GM10847 (cell line): Measurements from ENCODE around the gene MAP3K13.

Experiments used
- POLR2A ChIP-seq: IDR thresholded peaks from 2 replicates; pipeline ENCODE4 v1.6.1; 2011; ENCODE audit not compliant: insufficient read length; ENCODE audit errors: extremely low read depth

Gene MAP3K13, protein sequence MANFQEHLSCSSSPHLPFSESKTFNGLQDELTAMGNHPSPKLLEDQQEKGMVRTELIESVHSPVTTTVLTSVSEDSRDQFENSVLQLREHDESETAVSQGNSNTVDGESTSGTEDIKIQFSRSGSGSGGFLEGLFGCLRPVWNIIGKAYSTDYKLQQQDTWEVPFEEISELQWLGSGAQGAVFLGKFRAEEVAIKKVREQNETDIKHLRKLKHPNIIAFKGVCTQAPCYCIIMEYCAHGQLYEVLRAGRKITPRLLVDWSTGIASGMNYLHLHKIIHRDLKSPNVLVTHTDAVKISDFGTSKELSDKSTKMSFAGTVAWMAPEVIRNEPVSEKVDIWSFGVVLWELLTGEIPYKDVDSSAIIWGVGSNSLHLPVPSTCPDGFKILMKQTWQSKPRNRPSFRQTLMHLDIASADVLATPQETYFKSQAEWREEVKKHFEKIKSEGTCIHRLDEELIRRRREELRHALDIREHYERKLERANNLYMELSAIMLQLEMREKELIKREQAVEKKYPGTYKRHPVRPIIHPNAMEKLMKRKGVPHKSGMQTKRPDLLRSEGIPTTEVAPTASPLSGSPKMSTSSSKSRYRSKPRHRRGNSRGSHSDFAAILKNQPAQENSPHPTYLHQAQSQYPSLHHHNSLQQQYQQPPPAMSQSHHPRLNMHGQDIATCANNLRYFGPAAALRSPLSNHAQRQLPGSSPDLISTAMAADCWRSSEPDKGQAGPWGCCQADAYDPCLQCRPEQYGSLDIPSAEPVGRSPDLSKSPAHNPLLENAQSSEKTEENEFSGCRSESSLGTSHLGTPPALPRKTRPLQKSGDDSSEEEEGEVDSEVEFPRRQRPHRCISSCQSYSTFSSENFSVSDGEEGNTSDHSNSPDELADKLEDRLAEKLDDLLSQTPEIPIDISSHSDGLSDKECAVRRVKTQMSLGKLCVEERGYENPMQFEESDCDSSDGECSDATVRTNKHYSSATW

DNA sequence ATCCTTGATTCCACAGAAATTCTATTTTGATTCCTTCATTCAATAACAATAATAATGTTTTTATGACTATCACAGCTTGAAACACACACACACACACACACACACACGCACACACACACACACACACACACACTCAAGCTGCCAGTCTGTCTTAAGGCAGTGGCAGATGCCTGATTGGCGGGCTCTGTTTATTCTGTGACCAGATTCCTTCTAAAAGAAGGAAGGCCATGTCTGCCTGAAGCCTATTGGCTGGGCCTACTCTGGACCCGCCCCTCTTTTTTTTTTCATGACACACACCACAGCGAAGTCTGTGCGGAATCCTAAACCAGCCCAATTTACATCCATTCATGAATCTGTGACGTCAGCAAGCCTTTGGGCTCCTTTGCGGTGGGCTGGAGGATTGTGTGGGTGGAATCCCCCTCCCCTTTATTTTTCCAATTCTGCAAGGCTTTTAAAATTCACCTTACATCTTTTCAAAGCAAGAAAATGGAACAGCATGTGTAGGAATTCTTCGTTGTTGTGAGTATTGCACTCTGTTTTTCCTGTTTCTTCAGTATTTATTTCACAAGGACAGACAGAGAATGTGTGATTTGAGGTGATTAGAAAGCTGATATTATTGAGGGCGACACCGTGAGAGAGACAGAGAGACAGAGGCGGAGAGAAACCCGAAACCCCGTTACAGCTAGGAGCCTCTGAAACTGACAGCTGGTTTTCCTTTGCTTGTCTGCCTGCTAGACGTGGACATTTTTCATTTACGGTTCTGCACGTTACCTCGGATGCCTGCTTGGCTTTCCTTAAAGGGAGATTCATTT, at the start of gene MAP3K13:
TSS of gene MAP3K13 (plus strand) at position 287 of the 812 bp plus-strand sequence. CDS start 65,446 bp downstream, outside the sequence.
- no peak for TF ChIP-seq POLR2A

DNA sequence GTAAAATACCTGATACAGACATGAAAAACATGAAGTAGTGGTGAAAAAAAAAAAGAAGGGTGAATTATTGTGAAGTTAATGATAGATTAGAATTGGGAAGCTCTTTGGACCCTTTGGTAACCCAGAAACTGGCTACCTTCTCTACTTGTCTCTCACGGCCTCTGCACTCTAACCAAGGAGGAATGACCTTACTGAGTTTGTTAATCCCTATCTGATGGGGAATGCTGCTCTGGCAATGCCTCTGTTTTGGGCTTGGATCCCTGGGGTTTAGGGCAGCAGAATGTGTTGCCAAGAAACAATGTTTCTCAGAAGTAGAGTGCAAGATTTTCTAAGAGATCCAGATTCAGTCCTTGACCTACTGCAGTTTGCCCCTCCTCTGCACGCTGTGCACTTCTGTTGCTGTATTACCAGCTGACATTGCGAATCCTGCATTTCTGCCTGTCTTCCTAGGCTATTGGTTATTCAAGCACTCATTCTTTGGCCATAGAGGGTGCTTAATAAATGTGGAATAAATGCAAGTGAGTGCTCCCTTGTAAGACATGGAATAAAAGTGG, 49.2 kb upstream of the MAP3K13 start:
- TF ChIP-seq POLR2A = no peak

DNA sequence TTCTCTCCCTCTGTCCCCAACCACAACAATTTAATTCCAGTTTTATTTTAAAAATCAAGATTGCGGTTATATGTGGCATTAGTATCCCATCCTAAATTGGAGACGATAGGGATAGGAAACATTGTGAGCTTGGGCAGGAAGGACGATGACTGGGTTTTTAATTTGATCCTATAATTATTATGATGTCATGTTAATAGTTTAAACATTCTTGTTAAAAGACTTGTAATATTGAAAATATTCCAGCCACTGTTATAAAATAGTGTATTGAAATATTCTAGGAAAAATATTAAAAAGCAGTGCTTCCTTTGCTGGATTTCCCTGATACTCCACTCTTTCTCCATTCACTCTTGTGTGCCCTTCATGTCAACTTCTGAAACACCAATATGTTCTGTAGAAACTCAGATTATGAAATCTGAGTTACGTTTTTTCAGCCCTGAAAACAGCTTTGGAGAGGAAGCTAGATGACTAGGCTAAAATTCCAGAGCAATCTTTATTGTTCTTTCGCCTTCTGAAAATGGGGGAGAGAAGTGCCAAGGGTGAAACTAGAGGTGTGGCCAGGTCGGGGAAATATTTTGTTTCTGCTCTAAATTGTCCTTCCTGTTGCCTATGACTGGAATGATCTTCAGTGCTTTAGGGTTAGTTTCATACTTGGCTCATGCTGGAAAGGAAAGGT, 46.1 kb upstream of the MAP3K13 start:
- no peak for TF ChIP-seq POLR2A

DNA sequence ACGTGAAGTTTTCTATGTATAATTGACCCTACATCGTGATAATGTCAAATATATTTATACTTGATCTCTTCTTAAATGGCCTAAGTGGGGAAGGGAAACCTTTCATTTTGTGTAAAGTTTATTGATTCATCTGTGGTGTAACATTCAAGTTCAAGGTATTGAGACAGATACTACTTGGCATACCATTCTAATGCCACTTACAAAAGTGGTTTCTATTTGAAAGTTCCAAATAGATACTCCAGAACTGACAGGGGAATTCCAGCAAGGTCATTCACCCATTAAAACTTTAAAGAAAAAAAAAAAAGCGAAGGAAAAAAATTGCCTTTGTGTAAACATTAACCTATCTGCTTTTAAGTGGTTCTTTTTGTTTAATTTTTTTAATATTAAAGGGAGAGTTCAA, 45.3 kb upstream of the MAP3K13 start:
- no peak for TF ChIP-seq POLR2A

DNA sequence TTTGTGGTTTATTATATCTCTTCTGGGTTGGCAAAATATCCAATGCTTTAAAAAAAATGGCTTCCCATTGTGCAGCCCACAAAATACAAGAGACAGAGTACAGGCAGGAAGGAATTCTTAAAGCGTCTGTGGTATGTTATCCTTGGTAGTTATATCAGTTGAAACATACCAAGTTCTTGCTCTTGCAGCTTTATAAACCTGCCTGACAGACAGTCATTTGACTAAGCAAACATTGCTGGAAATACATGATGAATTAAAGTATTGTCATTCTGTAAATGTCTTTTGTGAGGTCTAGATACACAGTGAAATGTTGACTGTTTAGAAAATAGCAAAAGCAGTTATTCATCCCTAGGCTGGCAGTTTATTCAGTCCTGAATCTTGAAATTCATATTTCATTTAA, 44.8 kb upstream of the MAP3K13 start:
- TF ChIP-seq POLR2A = no peak

DNA sequence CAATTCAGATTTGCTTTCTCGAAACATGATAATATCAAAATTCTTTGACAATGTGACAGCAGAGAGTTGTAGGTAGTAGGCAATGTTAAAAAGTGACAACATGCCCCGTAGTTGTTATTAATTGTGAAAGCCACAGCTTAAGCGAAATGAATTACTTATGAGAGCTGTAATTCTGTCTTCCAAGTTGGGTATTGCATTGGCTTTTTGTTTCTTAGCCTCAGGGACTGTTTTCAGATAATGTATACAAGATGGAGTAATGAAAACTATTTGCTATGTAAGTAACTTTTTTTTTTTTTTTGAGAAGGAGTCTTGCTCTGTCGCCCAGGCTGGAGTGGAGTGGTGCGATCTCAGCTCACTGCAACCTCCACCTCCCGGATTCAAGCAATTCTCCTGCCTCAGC, 43.1 kb upstream of the MAP3K13 start:
- TF ChIP-seq POLR2A = no peak

DNA sequence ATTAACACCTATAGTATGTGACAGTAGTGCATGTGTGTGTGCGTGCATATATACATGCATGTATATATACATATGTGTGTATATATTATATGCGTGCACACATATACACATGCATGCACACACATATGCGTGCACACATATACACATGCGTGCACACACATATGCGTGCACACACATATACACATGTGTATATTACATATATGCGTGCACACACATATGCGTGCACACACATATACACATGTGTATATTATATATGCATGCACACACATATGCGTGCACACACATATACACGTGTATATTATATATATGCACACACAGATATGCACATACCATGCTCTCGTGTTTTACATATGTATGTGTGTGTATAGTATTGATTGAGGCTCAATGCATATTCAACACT, 42.0 kb upstream of the MAP3K13 start:
- TF ChIP-seq POLR2A = no peak

DNA sequence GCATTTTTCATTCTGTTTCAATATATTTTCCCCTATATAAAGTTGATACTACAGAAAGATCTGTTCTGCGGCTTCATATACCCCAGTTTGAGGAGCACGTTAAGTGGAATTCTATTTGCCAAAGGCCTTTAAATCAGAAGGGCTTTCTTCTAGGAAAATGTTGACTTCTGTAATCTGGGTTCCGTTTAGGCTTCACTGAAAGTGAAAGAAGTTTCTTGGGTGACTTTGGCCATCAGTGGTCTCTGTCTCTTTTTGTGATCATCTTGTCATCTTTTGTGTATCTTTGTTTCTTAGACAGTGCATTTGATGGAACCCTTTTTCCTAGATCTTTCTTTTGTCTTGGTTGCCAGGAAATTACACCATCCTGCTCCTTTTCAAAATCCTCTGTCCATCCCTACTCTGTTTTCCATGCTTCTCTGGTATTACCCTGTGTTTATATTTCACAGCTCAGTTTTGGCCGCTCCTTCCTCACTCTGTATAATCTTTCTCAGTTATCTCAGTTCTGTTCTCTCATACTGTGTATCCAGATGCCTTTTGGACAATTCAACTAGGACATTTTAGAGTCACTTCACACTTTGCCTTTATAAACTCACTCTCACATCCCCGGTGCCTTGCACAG, 40.7 kb upstream of the MAP3K13 start:
- TF ChIP-seq POLR2A = no peak

DNA sequence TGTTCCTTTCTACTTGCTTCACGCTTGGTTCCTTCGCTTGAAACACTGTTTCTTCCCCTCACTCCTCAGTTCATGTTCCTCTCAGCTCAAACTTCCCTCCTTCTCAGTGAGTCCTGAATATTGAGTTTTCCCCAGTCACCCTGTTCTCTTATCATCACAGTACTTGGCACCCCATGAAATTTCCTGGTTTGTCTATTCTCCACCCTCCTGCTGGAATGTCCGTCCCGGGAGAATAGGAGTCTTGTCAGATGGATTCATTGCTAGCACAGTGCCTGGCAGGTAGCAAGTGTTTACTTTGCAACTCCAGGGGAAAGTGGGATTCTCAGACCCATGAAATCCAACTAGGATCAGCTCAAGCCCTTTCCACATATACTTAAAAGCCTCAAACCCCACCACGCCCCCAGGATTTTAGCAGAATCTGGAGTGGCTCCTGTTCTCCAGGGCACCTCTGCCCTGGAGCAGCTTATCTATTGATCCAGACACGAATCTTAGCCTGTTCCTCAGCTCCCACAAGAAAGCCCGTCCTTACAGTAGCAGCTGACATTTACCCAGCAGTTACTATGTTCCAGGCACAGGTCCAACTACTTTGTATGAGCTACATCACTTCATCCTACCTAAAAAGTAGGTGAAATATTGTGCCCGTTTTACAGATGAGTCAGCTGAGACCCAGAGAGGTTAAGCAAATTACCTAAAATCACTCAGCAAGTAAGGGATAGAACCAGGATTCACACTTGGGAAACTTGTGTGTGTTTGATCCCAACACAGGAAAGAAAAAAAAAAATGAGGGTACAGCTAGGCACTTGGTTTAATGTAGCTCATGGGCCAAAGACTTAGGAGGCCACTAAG, 36.8 kb upstream of the MAP3K13 start:
- no peak for TF ChIP-seq POLR2A

DNA sequence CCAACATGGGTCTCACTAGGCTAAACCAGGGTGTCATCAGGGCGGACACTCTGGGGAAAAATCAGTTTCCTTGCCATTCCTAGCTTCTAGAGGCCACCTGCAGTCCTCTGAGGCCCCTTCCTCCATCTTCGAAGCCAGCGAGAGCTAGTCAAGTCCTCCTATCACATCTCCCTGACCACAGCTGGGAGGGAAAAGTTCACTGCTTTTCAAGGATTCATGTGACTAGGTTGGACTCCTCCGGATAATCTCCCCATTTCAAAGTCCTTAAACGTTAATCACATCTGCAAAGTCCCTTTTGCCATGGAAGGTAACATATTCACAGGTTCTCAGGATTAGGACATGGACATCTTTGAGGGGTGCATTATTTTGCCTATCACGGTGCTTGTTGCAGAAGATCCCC, 35.9 kb upstream of the MAP3K13 start:
- no peak for TF ChIP-seq POLR2A

DNA sequence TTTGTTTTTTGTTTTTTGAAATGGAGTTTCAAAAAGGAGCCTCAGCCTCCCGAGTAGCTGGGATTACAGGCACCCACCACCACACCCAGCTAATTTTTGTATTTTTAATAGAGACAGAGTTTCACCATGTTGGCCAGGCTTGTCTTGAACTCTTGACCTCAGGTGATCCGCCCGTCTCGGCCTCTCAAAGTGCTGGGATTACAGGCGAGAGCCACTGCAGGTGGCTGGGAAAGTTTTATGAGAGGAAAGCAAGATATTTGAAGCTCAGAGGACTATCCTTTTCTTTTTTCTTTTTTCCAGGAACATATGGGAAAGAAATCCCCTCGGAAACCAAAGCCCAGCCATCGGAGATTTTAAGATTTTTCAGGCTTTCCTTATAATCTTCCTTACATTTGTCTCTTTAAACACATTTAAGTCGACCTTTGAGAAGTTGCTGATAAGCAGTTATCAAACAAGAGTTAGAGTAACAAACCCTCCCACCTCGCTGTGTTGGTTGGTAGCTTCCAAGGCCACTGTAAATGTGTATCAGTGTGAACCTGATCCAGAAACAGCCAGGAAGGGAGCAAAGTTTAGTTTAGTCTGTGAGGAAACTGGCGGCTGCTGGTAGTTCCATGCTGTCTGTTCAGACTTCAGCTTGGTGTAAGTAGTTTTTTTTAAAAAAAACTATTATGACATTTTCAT, 34.5 kb upstream of the MAP3K13 start:
- no peak for TF ChIP-seq POLR2A

DNA sequence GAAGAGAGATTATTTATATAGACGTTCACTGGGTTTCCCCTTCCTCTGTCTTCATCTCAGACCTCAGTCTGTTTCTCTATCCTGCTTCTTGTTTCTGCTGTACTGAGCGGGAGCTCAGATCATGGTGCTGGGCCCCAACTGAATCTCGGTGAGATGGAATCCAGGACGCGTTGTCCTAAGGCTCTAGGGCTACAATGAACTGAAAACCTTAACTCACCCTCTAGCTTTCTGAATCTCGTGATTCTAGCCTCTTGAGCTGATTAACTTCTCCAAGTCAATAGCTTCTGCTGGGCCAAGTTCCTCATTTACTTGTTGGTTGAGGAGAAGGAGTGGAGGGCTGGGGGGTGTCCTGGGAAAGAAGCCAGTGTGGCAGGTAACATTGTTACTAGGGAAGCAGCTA, 32.7 kb upstream of the MAP3K13 start:
- TF ChIP-seq POLR2A = no peak
